WTC11 (cell line): ENCODE results near the gene SAAL1. TPM values are rescaled to one million over a fixed set of nuclear protein-coding genes. Genes with fewer than 3 reads are reported as not detected.

Experiments
- ATAC-seq: fragments of 200-7000 bp; cut with Tn5 transposase; 2 replicates; pipeline ENCODE4 v1.10.0; 2021; ENCODE audit warnings: mild to moderate bottlenecking, moderate library complexity
- CTCF ChIA-PET: fragments of 300-600 bp; sonication (Branson Sonifier 250); formaldehyde crosslinking; loops from one replicate; lab custom pipeline; 2021; ENCODE audit warnings: antibody characterized with exemption; lab: Charles Lee
- POLR2A ChIA-PET: fragments of 350-600 bp; sonication (Branson Sonifier 250); formaldehyde crosslinking; loops from one replicate; lab custom pipeline; 2021; ENCODE audit warnings: antibody characterized with exemption; lab: Charles Lee
- DNase-seq: peaks from one replicate; pipeline ENCODE4 v3.0.0; 2021; ENCODE audit warnings: low spot score
- H3K27ac Mint-ChIP-seq: 2 replicates; pipeline ENCODE4 v1.8.0; 2021; ENCODE audit warnings: mixed read lengths
- H3K27me3 Mint-ChIP-seq: 2 replicates; pipeline ENCODE4 v1.8.0; 2021; ENCODE audit warnings: low read depth, mild to moderate bottlenecking, moderate library complexity, mixed read lengths
- H3K36me3 Mint-ChIP-seq: 2 replicates; pipeline ENCODE4 v1.8.0; 2021; ENCODE audit warnings: mixed read lengths
- H3K4me1 Mint-ChIP-seq: 2 replicates; pipeline ENCODE4 v1.8.0; 2022; ENCODE audit warnings: mixed read lengths
- H3K4me3 Mint-ChIP-seq: 2 replicates; pipeline ENCODE4 v1.8.0; 2021; ENCODE audit warnings: mild to moderate bottlenecking, moderate library complexity, mixed read lengths
- H3K9me3 Mint-ChIP-seq: 2 replicates; pipeline ENCODE4 v1.8.0; 2021; ENCODE audit warnings: mixed read lengths
- AFF4 ChIP-seq: sonication (generic); formaldehyde crosslinking; IDR thresholded peaks from 2 replicates; pipeline ENCODE4 v1.8.1; 2023; ENCODE audit warnings: mild to moderate bottlenecking, missing genetic modification reagents, borderline replicate concordance
- ATF3 ChIP-seq: sonication (generic); formaldehyde crosslinking; conservative IDR thresholded peaks from 2 replicates; pipeline ENCODE4 v1.8.1; 2022; ENCODE audit warnings: mild to moderate bottlenecking, missing genetic modification reagents
- CDX4 ChIP-seq: fragments of 250-450 bp; sonication (Bioruptor Pico); IDR thresholded peaks from 2 replicates; pipeline ENCODE4 v1.9.0; 2021; ENCODE audit warnings: moderate library complexity, mild to moderate bottlenecking, inconsistent platforms, borderline replicate concordance
- CREB1 ChIP-seq: sonication (generic); formaldehyde crosslinking; IDR thresholded peaks from 2 replicates; pipeline ENCODE4 v1.8.0; 2023; ENCODE audit warnings: mild to moderate bottlenecking, missing genetic modification reagents
- ETV6 ChIP-seq: sonication (generic); formaldehyde crosslinking; IDR thresholded peaks from 2 replicates; pipeline ENCODE4 v1.8.1; 2022; ENCODE audit warnings: mild to moderate bottlenecking, missing genetic modification reagents
- GTF2I ChIP-seq: fragments of 250-450 bp; sonication (Bioruptor Pico); conservative IDR thresholded peaks from 2 replicates; pipeline ENCODE4 v1.4.0; 2021; ENCODE audit warnings: mild to moderate bottlenecking
- IRF1 ChIP-seq: sonication (generic); formaldehyde crosslinking; IDR thresholded peaks from 2 replicates; pipeline ENCODE4 v1.8.0; 2023; ENCODE audit warnings: missing genetic modification reagents
- MAX ChIP-seq: sonication (generic); formaldehyde crosslinking; IDR thresholded peaks from 2 replicates; pipeline ENCODE4 v1.8.0; 2022; ENCODE audit warnings: mild to moderate bottlenecking, missing genetic modification reagents
- MXD4 ChIP-seq: fragments of 250-450 bp; sonication (Bioruptor Pico); IDR thresholded peaks from 2 replicates; pipeline ENCODE4 v1.8.0; 2021; ENCODE audit warnings: mild to moderate bottlenecking, moderate library complexity, borderline replicate concordance
- MYBL2 ChIP-seq: sonication (generic); formaldehyde crosslinking; IDR thresholded peaks from 2 replicates; pipeline ENCODE4 v1.8.1; 2023; ENCODE audit warnings: mild to moderate bottlenecking, moderate library complexity, missing genetic modification reagents
- NR1H2 ChIP-seq: sonication (generic); formaldehyde crosslinking; IDR thresholded peaks from 2 replicates; pipeline ENCODE4 v1.9.0; 2021; ENCODE audit warnings: mild to moderate bottlenecking, moderate library complexity, missing genetic modification reagents
- NR2C2 ChIP-seq: sonication (generic); formaldehyde crosslinking; IDR thresholded peaks from 2 replicates; pipeline ENCODE4 v1.8.0; 2022; ENCODE audit warnings: mild to moderate bottlenecking, missing genetic modification reagents
- OVOL2 ChIP-seq: fragments of 250-450 bp; sonication (Bioruptor Pico); IDR thresholded peaks from 2 replicates; pipeline ENCODE4 v1.9.0; 2021; ENCODE audit warnings: mild to moderate bottlenecking, borderline replicate concordance
- TCF7 ChIP-seq: sonication (generic); formaldehyde crosslinking; IDR thresholded peaks from 2 replicates; pipeline ENCODE4 v1.8.0; 2022; ENCODE audit warnings: mild to moderate bottlenecking, low read depth, missing genetic modification reagents, moderate library complexity
- TEAD1 ChIP-seq: sonication (generic); formaldehyde crosslinking; IDR thresholded peaks from 2 replicates; pipeline ENCODE4 v1.8.0; 2022; ENCODE audit warnings: mild to moderate bottlenecking, missing genetic modification reagents
- TEAD4 ChIP-seq: sonication (generic); formaldehyde crosslinking; IDR thresholded peaks from 2 replicates; pipeline ENCODE4 v1.8.0; 2022; ENCODE audit warnings: mild to moderate bottlenecking, missing genetic modification reagents
- USF1 ChIP-seq: sonication (generic); formaldehyde crosslinking; IDR thresholded peaks from 2 replicates; pipeline ENCODE4 v1.8.0; 2022; ENCODE audit warnings: mild to moderate bottlenecking, missing genetic modification reagents
- USF2 ChIP-seq: sonication (generic); formaldehyde crosslinking; IDR thresholded peaks from 2 replicates; pipeline ENCODE4 v1.8.1; 2023; ENCODE audit warnings: mild to moderate bottlenecking, missing genetic modification reagents, moderate library complexity
- ZNF263 ChIP-seq: sonication (generic); formaldehyde crosslinking; IDR thresholded peaks from 2 replicates; pipeline ENCODE4 v1.8.1; 2022; ENCODE audit warnings: low read depth, mild to moderate bottlenecking, moderate library complexity, missing genetic modification reagents
- ZNF317 ChIP-seq: sonication (generic); formaldehyde crosslinking; IDR thresholded peaks from 2 replicates; pipeline ENCODE4 v1.8.1; 2023; ENCODE audit warnings: low read depth, mild to moderate bottlenecking, moderate library complexity, missing genetic modification reagents, borderline replicate concordance
- ZNF512 ChIP-seq: sonication (generic); formaldehyde crosslinking; IDR thresholded peaks from 2 replicates; pipeline ENCODE4 v1.8.1; 2022; ENCODE audit warnings: missing genetic modification reagents, borderline replicate concordance
- total RNA-seq: library from RNA; stranded (reverse); gene quantifications from 3 replicates; pipeline ENCODE4 v1.2.3, GENCODE V29; 2021

The SAAL1 gene
- total RNA-seq, 1 experiment from 2014 or later: 40.9 TPM

- no peak overlapping the region for H3K4me3 Mint-ChIP-seq
- TF ChIP-seq CREB1 (CRISPR knock-in tag): no peak
- H3K36me3 Mint-ChIP-seq: no peaks in the 10 kb centered on the region
- H3K27me3 Mint-ChIP-seq: no peaks in the 10 kb centered on the region
- DNase-seq (no peak), ATAC-seq (no peak)
- 0 out of 2 replicates have a peak, but pooled peaks cover 6% of the 10 kb centered on the region for H3K4me1 Mint-ChIP-seq
- ChIA-PET CTCF (interaction anchor here (0.7 kb wide), 1 partner anchor 139 kb away, joined by 3 read pairs; no protein-coding TSS in a partner anchor), POLR2A (no interaction called here)
- no peaks in the 10 kb centered on the region for H3K9me3 Mint-ChIP-seq
- H3K27ac Mint-ChIP-seq: no peak overlapping the region
Observed at GRCh38 chr11:18064450-18065054, 41.3 kb downstream of the SAAL1 start.

GRCh38 chr11:18063862-18064434 is 41.9 kb downstream of the SAAL1 start:
- 0 out of 2 replicates have a peak, but pooled peaks cover 6% of the 10 kb centered on the region for H3K4me1 Mint-ChIP-seq
- ChIA-PET POLR2A (no interaction called here), CTCF (interaction anchor here (0.6 kb wide), 1 partner anchor 662 kb away, joined by 3 read pairs; the partner anchor contains the start of gene IGSF22)
- TF ChIP-seq ZNF263 (CRISPR knock-in tag) (no peak), ZNF512 (CRISPR knock-in tag) (no peak), CDX4 (CRISPR knock-in tag) (no peak), MYBL2 (CRISPR knock-in tag) (no peak), AFF4 (CRISPR knock-in tag) (no peak), ETV6 (CRISPR knock-in tag) (no peak), OVOL2 (no peak), TEAD1 (CRISPR knock-in tag) (no peak), TEAD4 (CRISPR knock-in tag) (no peak), NR1H2 (CRISPR knock-in tag) (no peak), USF2 (CRISPR knock-in tag) (no peak), USF1 (CRISPR knock-in tag) (no peak)
- TF ChIP-seq, all 79 proteins: peak for 0
- H3K27ac Mint-ChIP-seq: no peak overlapping the region
- H3K9me3 Mint-ChIP-seq: no peaks in the 10 kb centered on the region
- DNase-seq: no peak
- H3K27me3 Mint-ChIP-seq: no peaks in the 10 kb centered on the region
- ATAC-seq: no peak
- no peak overlapping the region for H3K4me3 Mint-ChIP-seq
- H3K36me3 Mint-ChIP-seq: no peaks in the 10 kb centered on the region

GRCh38 chr11:18063125-18063524 is 42.8 kb downstream of the SAAL1 start:
- Mint-ChIP-seq H3K36me3 (no peaks in the 10 kb centered on the region), H3K4me1 (0 out of 2 replicates have a peak, but pooled peaks cover 6% of the 10 kb centered on the region), H3K9me3 (no peaks in the 10 kb centered on the region), H3K4me3 (no peak overlapping the region), H3K27me3 (no peaks in the 10 kb centered on the region), H3K27ac (no peak overlapping the region)
- ChIA-PET CTCF (interaction anchor here (0.6 kb wide), 1 partner anchor 663 kb away, joined by 3 read pairs; the partner anchor contains the start of gene IGSF22), POLR2A (no interaction called here)
- DNase-seq (no peak), ATAC-seq (no peak)
- no peak for TF ChIP-seq MAX (CRISPR knock-in tag)
- TF ChIP-seq MXD4 (CRISPR knock-in tag): no peak
- TF ChIP-seq IRF1 (CRISPR knock-in tag): no peak
- no peak for TF ChIP-seq TEAD4 (CRISPR knock-in tag)
- no peak for TF ChIP-seq NR2C2 (CRISPR knock-in tag)
- no peak for TF ChIP-seq GTF2I
- no peak for TF ChIP-seq TCF7 (CRISPR knock-in tag)
- TF ChIP-seq ETV6 (CRISPR knock-in tag): no peak
- TF ChIP-seq ZNF317 (CRISPR knock-in tag): no peak
- no peak for TF ChIP-seq ATF3
